ENCODE data around the gene CHRDL2.

CHRDL2 gene

GRCh38 chr11:74777877-74778276 is 46.7 kb upstream of the CHRDL2 start:
- TF ChIP-seq EZH2phosphoT487 (IDR thresholded peaks at IDR 0.05; ENCODE audit: low read length) (no peak), CTCF (IDR thresholded peaks at IDR 0.05; ENCODE audit: low read length) (no peak), EZH2 (optimal IDR thresholded peaks at IDR 0.05; ENCODE audit: low read depth, low read length) (no peak)
- Histone ChIP-seq H3K4me2 (ENCODE audit: low read depth, low read length) (no peak overlapping the region), H3K79me2 (ENCODE audit: low read length) (peaks cover 79% of the 10 kb centered on the region), H3K27ac (ENCODE audit: low read length) (no peak overlapping the region), H3K9me2 (replicated peaks; ENCODE audit: insufficient read depth, low read length) (no peaks in the 10 kb centered on the region), H3K27me3 (replicated peaks; ENCODE audit: insufficient read depth, low read length) (no peaks in the 10 kb centered on the region), H4K20me1 (ENCODE audit: insufficient read depth, low read length) (no peaks in the 10 kb centered on the region), H3K36me3 (replicated peaks; ENCODE audit: insufficient read depth, low read length) (no peaks in the 10 kb centered on the region), H3K4me1 (ENCODE audit: low read length) (peaks cover 10% of the 10 kb centered on the region), H3K9ac (ENCODE audit: low read length) (no peak overlapping the region), H3K9me3 (replicated peaks; ENCODE audit: insufficient read depth, low read length) (no peaks in the 10 kb centered on the region), H2AFZ (ENCODE audit: low read length) (no peak overlapping the region), H3K4me3 (ENCODE audit: low read length) (no peak overlapping the region), H3F3A (ENCODE audit: insufficient read depth, low read length) (peaks cover 5% of the 10 kb centered on the region; the same call in 1 of the 2 replicates)
- no peak for DNase-seq

- no peaks in the 10 kb centered on the region for H3K9me3 ChIP-seq (replicated peaks; ENCODE audit: insufficient read depth, low read length)
- no peaks in the 10 kb centered on the region for H4K20me1 ChIP-seq (ENCODE audit: insufficient read depth, low read length)
- no peak overlapping the region for H3K27ac ChIP-seq (ENCODE audit: low read length)
- no peak overlapping the region for H3K4me2 ChIP-seq (ENCODE audit: low read depth, low read length)
- no peak for DNase-seq
- no peaks in the 10 kb centered on the region for H3K27me3 ChIP-seq (replicated peaks; ENCODE audit: insufficient read depth, low read length)
- TF ChIP-seq EZH2phosphoT487 (IDR thresholded peaks at IDR 0.05; ENCODE audit: low read length): no peak
- no peak for TF ChIP-seq CTCF (IDR thresholded peaks at IDR 0.05; ENCODE audit: low read length)
- TF ChIP-seq EZH2 (optimal IDR thresholded peaks at IDR 0.05; ENCODE audit: low read depth, low read length): no peak
- no peaks in the 10 kb centered on the region for H3K9me2 ChIP-seq (replicated peaks; ENCODE audit: insufficient read depth, low read length)
- no peak overlapping the region for H2AFZ ChIP-seq (ENCODE audit: low read length)
- no peaks in the 10 kb centered on the region for H3K36me3 ChIP-seq (replicated peaks; ENCODE audit: insufficient read depth, low read length)
- no peak overlapping the region for H3K9ac ChIP-seq (ENCODE audit: low read length)
- H3F3A ChIP-seq (ENCODE audit: insufficient read depth, low read length): no peaks in the 10 kb centered on the region
- H3K4me3 ChIP-seq (ENCODE audit: low read length): no peak overlapping the region
- H3K79me2 ChIP-seq (ENCODE audit: low read length): peaks cover 81% of the 10 kb centered on the region
- H3K4me1 ChIP-seq (ENCODE audit: low read length): peaks cover 5% of the 10 kb centered on the region; the same call in 1 of the 2 replicates
Measured at GRCh38 chr11:74777038-74777437, 45.8 kb upstream of the CHRDL2 start.

GRCh38 chr11:74776546-74776945 is 45.3 kb upstream of the CHRDL2 start:
- no peaks in the 10 kb centered on the region for H4K20me1 ChIP-seq (ENCODE audit: insufficient read depth, low read length)
- H2AFZ ChIP-seq (ENCODE audit: low read length): no peak overlapping the region
- no peak overlapping the region for H3K4me2 ChIP-seq (ENCODE audit: low read depth, low read length)
- H3K4me3 ChIP-seq (ENCODE audit: low read length): no peak overlapping the region
- no peak overlapping the region for H3K9ac ChIP-seq (ENCODE audit: low read length)
- DNase-seq: no peak
- no peaks in the 10 kb centered on the region for H3K9me3 ChIP-seq (replicated peaks; ENCODE audit: insufficient read depth, low read length)
- H3K79me2 ChIP-seq (ENCODE audit: low read length): peaks cover 81% of the 10 kb centered on the region
- H3F3A ChIP-seq (ENCODE audit: insufficient read depth, low read length): no peaks in the 10 kb centered on the region
- H3K4me1 ChIP-seq (ENCODE audit: low read length): peaks cover under 1% of the 10 kb centered on the region; the same call in 1 of the 2 replicates
- no peak overlapping the region for H3K27ac ChIP-seq (ENCODE audit: low read length)
- H3K9me2 ChIP-seq (replicated peaks; ENCODE audit: insufficient read depth, low read length): no peaks in the 10 kb centered on the region
- H3K27me3 ChIP-seq (replicated peaks; ENCODE audit: insufficient read depth, low read length): no peaks in the 10 kb centered on the region
- TF ChIP-seq EZH2 (optimal IDR thresholded peaks at IDR 0.05; ENCODE audit: low read depth, low read length) (no peak), CTCF (IDR thresholded peaks at IDR 0.05; ENCODE audit: low read length) (no peak), EZH2phosphoT487 (IDR thresholded peaks at IDR 0.05; ENCODE audit: low read length) (no peak)
- no peaks in the 10 kb centered on the region for H3K36me3 ChIP-seq (replicated peaks; ENCODE audit: insufficient read depth, low read length)

All from MM.1S (cell line).